SK-N-SH (cell line): ENCODE measurements around the gene CEL. TPM values are rescaled to one million over a fixed set of nuclear protein-coding genes. Genes with fewer than 3 reads are reported as not detected.

Experiments
- CTCF ChIA-PET: fragments of 300-600, 350-600 bp; formaldehyde crosslinking; extraction: SDS; loops from one replicate; lab custom pipeline; 2021; lab: Yijun Ruan, JAX
- POLR2A ChIA-PET: fragments of 350-600 bp; sonication (Branson Sonifier 250); formaldehyde crosslinking; extraction: SDS; loops from one replicate; lab custom pipeline; 2020; ENCODE audit warnings: antibody characterized with exemption, inconsistent platforms; lab: Yijun Ruan, JAX
- DNase-seq: peaks from one replicate; pipeline ENCODE4 v3.0.0; 2012
- H2AFZ ChIP-seq: fragments of 200-600 bp; sonication (generic); 2 replicates; pipeline ENCODE4 v1.8.1; 2016; ENCODE audit warnings: antibody characterized with exemption, mild to moderate bottlenecking, low read depth
- H3F3A ChIP-seq: fragments of 200-600 bp; sonication (generic); replicated peaks from 2 replicates; pipeline ENCODE3; 2016; ENCODE audit warnings: antibody characterized with exemption, mild to moderate bottlenecking; ENCODE audit not compliant: insufficient read depth
- H3K27ac ChIP-seq, 2 experiments: fragments of 200-500 bp in 1 of 2; fragments of 200-600 bp in 1 of 2; sonication (Bioruptor generic) in 1 of 2; sonication (generic), shearing (Covaris generic) in 1 of 2; 2 replicates each; pipeline versions ENCODE4 v1.5.1 to v1.6.1; 2014 to 2016; ENCODE audit warnings: low read depth in 2 of 2, inconsistent platforms in 1 of 2, low read length in 1 of 2, mild to moderate bottlenecking in 1 of 2, mixed read lengths in 1 of 2
- H3K27me3 ChIP-seq: fragments of 200-600 bp; sonication (generic), shearing (Covaris generic); 2 replicates; pipeline ENCODE4 v1.6.1; 2016; ENCODE audit warnings: mixed run types; ENCODE audit not compliant: insufficient read depth
- H3K36me3 ChIP-seq, 2 experiments: fragments of 200-500 bp in 1 of 2; fragments of 200-600 bp in 1 of 2; sonication (Bioruptor generic) in 1 of 2; sonication (generic) in 1 of 2; replicated peaks in 1 of 2; 2 replicates each; pipeline versions ENCODE3 to v1.5.1; 2014 to 2016; ENCODE audit warnings: low read length in 1 of 2, mild to moderate bottlenecking in 1 of 2; ENCODE audit not compliant: insufficient read depth in 2 of 2, control insufficient read depth in 1 of 2
- H3K4me1 ChIP-seq, 2 experiments: fragments of 200-500 bp in 1 of 2; fragments of 200-600 bp in 1 of 2; sonication (Bioruptor generic) in 1 of 2; sonication (generic), shearing (Covaris generic) in 1 of 2; 2 replicates each; pipeline versions ENCODE4 v1.5.1 to v1.6.1; 2014 to 2016; ENCODE audit warnings: low read depth in 1 of 2, low read length in 1 of 2, mixed run types in 1 of 2; ENCODE audit not compliant: insufficient read depth in 2 of 2, control insufficient read depth in 1 of 2
- H3K4me2 ChIP-seq: fragments of 200-600 bp; sonication (generic), shearing (Covaris generic); 2 replicates; pipeline ENCODE4 v1.6.1; 2017; ENCODE audit warnings: mixed run types
- H3K4me3 ChIP-seq, 2 experiments: fragments of 200-500 bp in 1 of 2; fragments of 200-600 bp in 1 of 2; sonication (Bioruptor generic) in 1 of 2; sonication (generic), shearing (Covaris generic) in 1 of 2; 2 replicates each; pipeline versions ENCODE4 v1.5.1 to v1.8.1; 2014 to 2016; ENCODE audit warnings: low read depth in 2 of 2, inconsistent platforms in 1 of 2, low read length in 1 of 2, mild to moderate bottlenecking in 1 of 2, mixed read lengths in 1 of 2, moderate library complexity in 1 of 2
- H3K79me2 ChIP-seq: fragments of 200-600 bp; sonication (generic); 2 replicates; pipeline ENCODE4 v1.8.1; 2017; ENCODE audit warnings: mild to moderate bottlenecking; ENCODE audit not compliant: insufficient read depth
- H3K9ac ChIP-seq: fragments of 200-600 bp; sonication (generic); 2 replicates; pipeline ENCODE4 v1.6.1; 2017; ENCODE audit warnings: mixed run types
- H3K9me2 ChIP-seq: fragments of 200-600 bp; sonication (generic); 2 replicates; pipeline ENCODE4 v1.6.1; 2017; ENCODE audit warnings: mixed run types
- H3K9me3 ChIP-seq: fragments of 200-600 bp; sonication (generic); 2 replicates; pipeline ENCODE4 v1.6.1; 2017; ENCODE audit warnings: mixed run types, mild to moderate bottlenecking, moderate library complexity
- H4K20me1 ChIP-seq: fragments of 200-600 bp; sonication (generic); 2 replicates; pipeline ENCODE4 v1.6.1; 2017; ENCODE audit warnings: mild to moderate bottlenecking, mixed run types; ENCODE audit not compliant: insufficient read depth
- CHD2 ChIP-seq: fragments of 150-350 bp; IDR thresholded peaks from 2 replicates; pipeline ENCODE4 v1.6.1; 2018; ENCODE audit warnings: low read length; ENCODE audit not compliant: partially characterized antibody
- CTCF ChIP-seq: fragments of 200-600 bp; sonication (generic); IDR thresholded peaks from 2 replicates; pipeline ENCODE4 v1.6.1; 2017; ENCODE audit warnings: antibody characterized with exemption, mild to moderate bottlenecking, moderate library complexity
- EZH2phosphoT487 ChIP-seq: fragments of 200-600 bp; sonication (generic); IDR thresholded peaks from 2 replicates; pipeline ENCODE4 v1.6.1; 2017; ENCODE audit warnings: low read depth, mixed run types, mild to moderate bottlenecking, antibody characterized with exemption, moderate library complexity, borderline replicate concordance
- FOXM1 ChIP-seq: IDR thresholded peaks from 2 replicates; pipeline ENCODE4 v1.4.0; 2012; ENCODE audit warnings: low read depth, mild to moderate bottlenecking
- PBX3 ChIP-seq: IDR thresholded peaks from 2 replicates; pipeline ENCODE4; 2012
- POLR2AphosphoS5 ChIP-seq: IDR thresholded peaks from 2 replicates; pipeline ENCODE4 v1.6.1; 2012; ENCODE audit warnings: low read depth, low read length
- REST ChIP-seq: IDR thresholded peaks from 2 replicates; pipeline ENCODE4 v1.6.1; 2012; ENCODE audit warnings: mild to moderate bottlenecking, low read depth, low read length, moderate library complexity
- RXRA ChIP-seq: IDR thresholded peaks from 2 replicates; pipeline ENCODE4 v1.4.0; 2012; ENCODE audit warnings: low read depth, mild to moderate bottlenecking, borderline replicate concordance
- WGBS: methylation state at CpG from one replicate; pipeline ENCODE4 v1.1.6; 2017; ENCODE audit warnings: low lambda C conversion rate; 5-methylcytosine and 5-hydroxymethylcytosine counted together
- polyA plus RNA-seq, 3 experiments: library from polyadenylated mRNA; depleted of rRNA; stranded (reverse); fragments of >200 nt; gene quantifications; 2 replicates each; pipeline ENCODE4 v1.2.3, GENCODE V29; 2012

CEL gene
- polyA plus RNA-seq, 1 of the 3 experiments (the other 2 are of a cell fraction), result 0.87 TPM

GRCh38 chr9:133073086-133074014 is 11.6 kb downstream of the CEL start:
- Histone ChIP-seq H3K27ac (no peak overlapping the region), H3K4me3 (no peak overlapping the region), H3K4me2 (no peak overlapping the region), H4K20me1 (no peaks in the 10 kb centered on the region), H2AFZ (no peak overlapping the region), H3K9me2 (no peaks in the 10 kb centered on the region), H3K36me3 (no peaks in the 10 kb centered on the region), H3K9ac (no peak overlapping the region), H3K4me1 (peaks cover 0 to 16% of the 10 kb centered on the region in 2 experiments; a peak in 2 of 4 replicates), H3K9me3 (no peaks in the 10 kb centered on the region), H3F3A (peaks cover 14% of the 10 kb centered on the region), H3K27me3 (no peaks in the 10 kb centered on the region), H3K79me2 (no peaks in the 10 kb centered on the region)
- 92% methylated on average over 12 of the region's 12 CpGs for WGBS
- POLR2A ChIA-PET, result no interaction called here
- CTCF ChIA-PET, result interaction anchor here (0.7 to 0.8 kb wide), 4 partner anchors 29 to 113 kb away, joined by 3 read pairs; no protein-coding TSS in a partner anchor
- TF ChIP-seq REST (no peak), PBX3 (no peak), FOXM1 (no peak), POLR2AphosphoS5 (no peak), CTCF (no peak), RXRA (no peak), EZH2phosphoT487 (no peak), CHD2 (no peak)
- no peak for DNase-seq
